MM.1S (cell line): Measurements from ENCODE around the gene SAP30BP.

Source experiments
- CTCF ChIP-seq: fragments of 300-600 bp; sonication (generic); IDR thresholded peaks from 2 replicates; pipeline ENCODE4 v1.5.1; 2016; ENCODE audit warnings: antibody characterized with exemption, low read length, mixed read lengths
- EZH2 ChIP-seq: fragments of 300-600 bp; sonication (generic); optimal IDR thresholded peaks from 2 replicates; pipeline ENCODE3; 2017; ENCODE audit warnings: low read depth, mild to moderate bottlenecking, antibody characterized with exemption, low read length, mixed read lengths

GRCh38 chr17:75727391-75727790 lies 60.3 kb downstream of the SAP30BP start:
- TF ChIP-seq CTCF, result no peak
- TF ChIP-seq EZH2, result no peak
